Gastrocnemius medialis (tissue), 4 donors: ENCODE results near the gene DNAAF2.

ENCODE experiments used
- CTCF ChIP-seq, 5 experiments: fragments of 450-650 bp in 3 of 5; fragments of 200-600 bp in 2 of 5; sonication (generic) in 2 of 5; IDR thresholded peaks in 4 of 5; conservative IDR thresholded peaks in 1 of 5; 1 replicate in 4 of 5; 2 replicates in 1 of 5; pipeline ENCODE4 v1.5.1; 2016 to 2019; ENCODE audit warnings: antibody characterized with exemption in 5 of 5, mild to moderate bottlenecking in 3 of 5, moderate library complexity in 3 of 5
- POLR2A ChIP-seq, 2 donors: fragments of 450-650 bp; IDR thresholded peaks; one replicate each; pipeline ENCODE4 v1.6.1; 2017; ENCODE audit warnings: antibody characterized with exemption in 2 of 2, mild to moderate bottlenecking in 2 of 2, moderate library complexity in 2 of 2

- TF ChIP-seq POLR2A (IDR thresholded peaks at IDR 0.05) (no peak), CTCF (IDR thresholded peaks at IDR 0.05 in 4 of 5, conservative IDR thresholded peaks at IDR 0.05 in 1 of 5) (no peak)
These were observed 56.9 kb downstream of the DNAAF2 start for GRCh38 chr14:49578141-49578540.
